GM12891 (cell line): ENCODE data around the gene PHF20.

Source experiments
- DNase-seq: peaks from one replicate; pipeline ENCODE4 v3.0.0; 2011; ENCODE audit warnings: low spot score; ENCODE audit not compliant: insufficient read length
- FAIRE-seq: peaks from 2 replicates; lab custom pipeline; 2011; peaks lifted over from hg19 to GRCh38; lab: Jason Lieb, UNC
- PAX5 ChIP-seq: IDR thresholded peaks from 2 replicates; pipeline ENCODE4 v1.6.1; 2011; ENCODE audit warnings: low read length, moderate library complexity, mild to moderate bottlenecking; ENCODE audit not compliant: insufficient read depth, severe bottlenecking
- POLR2A ChIP-seq: IDR thresholded peaks from 2 replicates; pipeline ENCODE4 v1.6.1; 2011; ENCODE audit warnings: low read depth, low read length, control low read depth
- POLR2AphosphoS5 ChIP-seq: IDR thresholded peaks from 2 replicates; pipeline ENCODE4 v1.6.1; 2011; ENCODE audit warnings: low read depth, low read length, control low read depth
- POU2F2 ChIP-seq: IDR thresholded peaks from 2 replicates; pipeline ENCODE4 v1.6.1; 2011; ENCODE audit warnings: low read depth, mild to moderate bottlenecking, control low read depth, low read length, moderate library complexity
- SPI1 ChIP-seq: IDR thresholded peaks from 2 replicates; pipeline ENCODE4 v1.6.1; 2011; ENCODE audit warnings: low read depth, low read length, control low read depth
- TAF1 ChIP-seq: IDR thresholded peaks from 2 replicates; pipeline ENCODE4 v1.6.1; 2011; ENCODE audit warnings: low read depth, low read length, control low read depth

Gene PHF20

DNA sequence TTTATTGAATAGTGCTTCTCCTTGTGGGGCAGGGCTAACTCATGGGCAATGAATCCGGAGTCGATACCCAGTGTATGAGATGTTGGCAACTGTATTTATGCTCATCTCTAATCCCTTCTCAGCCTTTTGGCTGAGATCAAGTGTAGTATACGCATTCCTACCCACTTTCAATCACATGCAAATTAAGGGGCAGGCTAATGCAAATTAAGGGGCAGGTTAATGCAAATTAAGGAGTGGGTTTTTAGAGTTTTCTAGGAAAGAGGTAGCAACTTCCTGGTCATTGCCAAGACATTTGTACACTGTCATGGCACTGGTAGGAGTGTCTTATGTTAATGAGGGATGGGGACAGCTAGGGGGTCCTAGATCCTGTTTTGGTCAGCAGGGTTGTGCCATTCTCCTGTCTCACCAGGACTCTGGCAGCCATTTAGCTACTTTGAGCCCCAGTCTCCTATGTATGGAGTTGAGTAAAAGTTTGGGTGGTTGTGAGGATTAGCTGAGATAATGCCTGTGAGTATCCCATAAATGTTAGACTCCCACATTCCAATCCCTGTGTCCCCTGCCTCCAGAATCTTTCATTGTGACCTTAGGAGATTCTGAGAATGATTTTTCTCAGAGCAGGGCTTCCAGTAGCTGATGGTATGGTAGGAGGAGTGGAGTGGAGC lies 196.3 kb downstream of the PHF20 start, which contains the start of gene CNBD2:
Gene CNBD2, plus strand, starts transcription at position 612 of the 662 bp plus-strand sequence. CDS start 173 bp downstream, outside the sequence.
- FAIRE-seq = no peak
- TF ChIP-seq POU2F2 (no peak), PAX5 (no peak), TAF1 (no peak), POLR2A (no peak), POLR2AphosphoS5 (no peak), SPI1 (no peak)
- DNase-seq = no peak

DNA sequence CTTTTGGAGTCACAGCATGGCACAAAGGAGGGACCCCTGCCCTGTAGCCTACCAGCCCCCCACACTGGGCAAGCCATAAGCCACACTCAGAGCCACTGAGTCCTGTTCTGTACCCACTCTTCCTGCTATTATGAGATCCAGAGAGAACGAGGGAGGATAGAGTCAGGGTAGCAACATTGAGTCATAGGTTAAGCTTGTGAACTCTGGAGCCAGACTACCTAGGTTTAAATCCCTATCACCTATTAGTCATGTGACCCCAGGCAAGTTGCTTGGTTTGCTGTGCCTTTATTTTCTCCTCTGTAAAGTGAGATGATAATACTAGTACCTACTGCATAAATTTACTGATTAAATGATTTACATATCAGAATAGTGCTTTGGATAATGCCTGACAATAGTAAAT lies 197.1 kb downstream of the PHF20 start:
- no peak for FAIRE-seq
- no peak for DNase-seq
- TF ChIP-seq SPI1 (no peak), PAX5 (no peak), POU2F2 (no peak), POLR2A (no peak), POLR2AphosphoS5 (no peak), TAF1 (no peak)

DNA sequence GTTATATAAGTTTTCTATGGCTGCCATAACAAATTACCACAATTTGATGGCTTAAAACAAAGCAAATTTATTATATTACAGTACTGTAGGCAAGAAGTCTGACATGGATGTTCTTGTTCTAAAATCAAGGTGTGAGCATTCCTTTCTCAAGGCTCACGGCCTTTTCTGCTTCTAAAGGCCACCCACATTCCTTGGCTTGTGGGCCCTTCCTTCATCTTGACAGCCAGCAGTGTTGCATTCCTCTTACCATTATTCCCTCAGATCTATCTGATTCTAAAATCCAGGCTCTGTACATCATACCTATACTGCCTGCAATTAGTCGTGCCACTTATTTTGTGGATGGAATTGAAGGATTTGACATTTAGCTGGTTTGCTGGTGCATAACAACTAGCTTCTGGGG lies 200.2 kb downstream of the PHF20 start:
- no peak for DNase-seq
- no peak for TF ChIP-seq POLR2AphosphoS5
- FAIRE-seq = no peak

GRCh38 chr20:35972462-35972861 lies 200.6 kb downstream of the PHF20 start:
- FAIRE-seq (no peak), DNase-seq (no peak)

GRCh38 chr20:35974256-35974655 lies 202.4 kb downstream of the PHF20 start:
- TF ChIP-seq PAX5 (no peak), TAF1 (no peak)
- no peak for FAIRE-seq
- no peak for DNase-seq

More at GRCh38 chr20:35972462-35972861, 200.6 kb downstream of the PHF20 start:
- TF ChIP-seq POLR2A (no peak), SPI1 (no peak), POLR2AphosphoS5 (no peak), PAX5 (no peak), TAF1 (no peak), POU2F2 (no peak)

- FAIRE-seq (no peak), DNase-seq (no peak)
- TF ChIP-seq PAX5 (no peak), POLR2AphosphoS5 (no peak), POLR2A (no peak), TAF1 (no peak), SPI1 (no peak), POU2F2 (no peak)
Measured at GRCh38 chr20:35975576-35976373, 204.0 kb downstream of the PHF20 start.

- DNase-seq (no peak), FAIRE-seq (no peak)
- TF ChIP-seq PAX5 (no peak), SPI1 (no peak)
Measured at GRCh38 chr20:35978041-35978513, 206.3 kb downstream of the PHF20 start.

DNA sequence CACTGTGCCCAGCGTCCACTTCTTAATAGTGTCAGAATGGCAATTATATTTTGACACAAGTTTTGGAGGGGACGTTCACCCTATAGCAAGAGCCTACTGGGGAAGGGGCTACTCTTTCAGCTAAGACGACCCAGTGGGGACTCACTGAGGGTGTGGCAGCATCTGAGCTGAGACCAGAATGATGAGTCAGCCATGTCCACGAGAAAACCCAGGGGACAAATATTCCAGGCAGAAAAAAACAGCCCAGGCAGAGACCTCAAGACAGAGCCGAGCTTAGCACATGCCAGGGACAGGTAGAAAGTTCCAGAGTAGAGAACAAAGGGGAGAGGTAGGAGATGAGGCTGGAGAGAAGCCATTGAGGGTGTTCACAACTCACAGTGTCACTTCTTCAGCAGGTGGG lies 207.7 kb downstream of the PHF20 start:
- no peak for TF ChIP-seq POLR2AphosphoS5
- TF ChIP-seq POU2F2 = no peak
- TF ChIP-seq POLR2A = no peak
- TF ChIP-seq TAF1 = no peak
- no peak for TF ChIP-seq SPI1
- FAIRE-seq = no peak
- no peak for DNase-seq

- DNase-seq (no peak), FAIRE-seq (no peak)
- TF ChIP-seq POU2F2 = no peak
- TF ChIP-seq PAX5 = no peak
- TF ChIP-seq POLR2AphosphoS5 = no peak
Measured at GRCh38 chr20:35981969-35982368, 210.2 kb downstream of the PHF20 start.

DNA sequence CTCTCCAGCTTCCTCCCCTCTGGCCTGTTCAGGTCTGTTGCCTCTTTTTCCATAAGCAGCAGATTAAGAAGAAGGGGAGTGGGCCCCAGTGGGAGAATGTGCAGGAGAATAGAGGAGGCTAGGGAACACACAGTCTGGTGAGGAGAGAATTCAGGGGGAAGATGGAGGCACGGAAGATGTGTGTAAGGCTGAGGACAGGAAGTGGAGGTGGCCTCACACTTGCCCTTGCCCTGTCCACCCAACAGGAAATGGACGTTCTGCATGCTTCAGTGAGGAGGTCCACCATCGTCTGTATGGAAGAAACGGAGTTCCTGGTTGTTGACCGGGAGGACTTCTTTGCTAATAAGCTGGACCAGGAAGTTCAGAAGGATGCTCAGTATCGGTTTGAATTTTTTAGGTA lies 212.6 kb downstream of the PHF20 start:
- DNase-seq (no peak), FAIRE-seq (no peak)
- no peak for TF ChIP-seq POLR2AphosphoS5
- 0 out of 2 replicates have a peak, but pooled peaks have one; percentile 12 for TF ChIP-seq SPI1

DNA sequence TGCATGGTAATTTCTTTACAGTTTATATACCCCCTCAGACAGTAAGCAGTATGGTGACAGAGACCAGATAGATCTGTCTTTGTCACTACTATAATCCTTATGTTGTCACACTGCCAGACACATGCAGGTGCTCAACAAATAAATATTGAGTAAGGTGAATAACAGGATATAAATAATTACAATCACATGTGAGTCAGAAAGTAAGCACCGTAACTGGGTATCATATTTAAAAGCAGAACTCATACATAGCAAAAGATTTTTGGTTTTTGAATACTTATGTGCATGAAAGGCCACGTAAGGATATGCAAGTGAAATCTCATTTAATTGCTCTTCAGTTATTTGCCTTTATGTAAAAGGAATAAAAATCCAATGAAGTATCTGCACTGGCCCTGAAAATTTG lies 214.0 kb downstream of the PHF20 start:
- no peak for FAIRE-seq
- DNase-seq = no peak

More for the DNA sequence above, 214.0 kb downstream of the PHF20 start:
- TF ChIP-seq POLR2AphosphoS5 (no peak), PAX5 (no peak), TAF1 (no peak), POU2F2 (no peak), POLR2A (no peak), SPI1 (no peak)
